HG03460 (cell line): Measurements from ENCODE around the gene STX16.

Source experiments
- ATAC-seq: cut with Tn5 transposase; IDR thresholded peaks from one replicate; pipeline ENCODE4 v1.9.1; 2021; ENCODE audit not compliant: unreplicated experiment

The STX16 gene

DNA sequence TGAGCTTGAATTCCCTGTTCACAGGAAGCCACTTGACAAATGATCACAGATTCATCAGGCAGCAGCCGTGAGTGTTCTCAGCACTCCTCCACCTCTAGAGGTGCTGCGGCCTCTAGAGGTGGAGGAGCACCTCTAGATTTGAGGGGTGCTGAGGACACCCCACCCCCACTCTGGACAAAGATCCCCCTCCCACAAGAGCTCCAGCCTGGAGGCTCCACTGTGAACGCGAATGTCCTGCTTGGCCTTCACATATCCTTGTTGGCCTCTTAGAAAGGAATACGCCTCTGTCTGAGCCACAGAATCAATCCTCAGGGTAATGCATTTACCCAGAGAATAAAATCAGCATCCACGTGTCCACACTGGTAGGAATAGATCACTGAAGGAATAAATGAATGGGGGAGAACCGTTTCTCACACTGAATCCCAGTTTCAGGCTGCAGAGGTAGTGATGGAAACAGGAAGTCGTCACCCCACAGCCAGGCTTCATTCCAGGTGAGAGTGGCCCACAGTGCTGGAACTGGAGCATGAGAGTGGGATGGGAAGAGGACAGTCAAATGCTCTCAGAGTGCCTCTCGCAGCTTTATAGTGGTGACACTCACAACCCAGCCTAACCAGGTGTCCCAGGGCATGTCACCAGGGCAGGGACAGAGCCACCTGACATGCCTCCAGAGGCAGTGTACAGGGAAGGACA, 58.1 kb downstream of the STX16 start:
- no peak for ATAC-seq

GRCh38 chr20:58709703-58710039, 58.6 kb downstream of the STX16 start:
- ATAC-seq: no peak

GRCh38 chr20:58710481-58711265, 59.6 kb downstream of the STX16 start:
- no peak for ATAC-seq

DNA sequence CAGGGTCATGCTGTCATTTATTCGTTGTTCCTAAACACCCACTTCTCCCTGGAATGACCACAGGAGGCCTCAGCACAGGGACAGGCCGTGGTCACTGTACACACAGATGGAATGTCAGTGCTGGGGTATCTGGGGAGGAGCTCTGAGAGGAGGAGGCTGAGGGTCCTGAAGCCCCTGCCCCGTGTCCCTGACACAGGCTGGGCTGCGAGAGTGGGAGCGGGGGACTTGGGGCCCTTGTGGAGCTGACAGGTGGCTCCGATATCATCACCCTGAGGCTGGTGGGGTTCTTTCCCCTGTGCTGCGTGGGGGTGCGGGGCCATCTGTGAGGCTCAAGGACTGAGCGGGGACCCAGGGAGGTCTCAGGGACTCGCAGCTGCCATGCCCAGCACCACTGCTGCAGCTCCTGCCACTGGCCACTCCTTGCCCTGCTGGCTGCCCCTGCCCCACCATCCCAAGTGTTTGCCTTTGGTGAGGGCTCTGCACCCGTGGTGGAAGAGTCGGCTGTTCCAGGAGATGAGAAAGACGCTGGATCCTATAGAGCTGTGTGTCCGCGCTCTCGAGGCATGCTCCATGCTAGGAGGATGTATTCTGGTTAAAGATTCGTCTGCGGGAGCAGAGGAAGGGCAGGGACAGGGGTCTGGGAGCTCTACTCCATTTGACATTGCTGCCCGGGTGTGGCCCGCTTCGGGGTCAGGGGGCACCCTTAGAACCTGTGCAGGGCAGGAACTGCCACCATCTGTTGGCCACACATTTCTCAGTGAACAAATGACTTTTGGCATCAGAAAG, 60.4 kb downstream of the STX16 start:
- ATAC-seq: no peak

GRCh38 chr20:58712151-58712791, 61.2 kb downstream of the STX16 start:
- no peak for ATAC-seq

- no peak for ATAC-seq
Observed at GRCh38 chr20:58712806-58713731, 62.0 kb downstream of the STX16 start.

GRCh38 chr20:58713801-58714339, 62.8 kb downstream of the STX16 start:
- no peak for ATAC-seq

- no peak for ATAC-seq
Observed at GRCh38 chr20:58714340-58714922, 63.3 kb downstream of the STX16 start.

- ATAC-seq: no peak
Observed at GRCh38 chr20:58714923-58715351, 63.9 kb downstream of the STX16 start.

GRCh38 chr20:58715391-58715800, 64.3 kb downstream of the STX16 start:
- no peak for ATAC-seq

DNA sequence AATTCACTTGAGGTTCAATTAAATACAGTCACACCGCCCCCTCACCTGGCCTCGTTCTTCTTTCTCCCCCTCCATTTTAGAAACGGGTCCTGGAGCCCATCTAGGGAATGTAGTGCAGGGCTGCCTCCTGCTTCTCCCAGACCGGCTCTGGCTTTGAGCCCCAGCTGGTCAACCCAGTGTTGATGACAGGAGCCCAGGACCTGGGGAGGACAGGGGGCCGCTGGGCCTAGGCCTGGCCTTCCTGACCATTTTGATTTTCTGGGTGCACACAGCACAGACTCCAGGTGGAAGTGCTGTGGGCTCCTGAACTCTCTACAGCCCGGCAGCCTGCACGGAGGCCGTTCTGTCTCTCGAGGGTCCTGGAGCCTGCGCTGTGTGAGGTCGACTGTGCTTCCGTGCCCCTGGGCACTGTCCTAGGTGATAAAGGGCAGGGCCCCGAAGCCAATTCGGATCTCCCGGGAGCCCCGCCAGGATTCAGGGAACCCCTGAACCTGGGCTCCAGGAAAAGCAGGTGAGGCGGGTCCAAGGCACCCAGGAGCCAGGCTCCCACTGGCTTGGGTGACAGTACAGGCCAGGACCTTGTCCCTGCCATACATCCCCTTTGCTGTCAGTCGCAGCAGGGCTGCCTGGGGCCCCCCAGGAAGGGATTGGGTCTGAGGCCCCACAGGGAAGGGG, 64.9 kb downstream of the STX16 start:
- ATAC-seq: no peak

DNA sequence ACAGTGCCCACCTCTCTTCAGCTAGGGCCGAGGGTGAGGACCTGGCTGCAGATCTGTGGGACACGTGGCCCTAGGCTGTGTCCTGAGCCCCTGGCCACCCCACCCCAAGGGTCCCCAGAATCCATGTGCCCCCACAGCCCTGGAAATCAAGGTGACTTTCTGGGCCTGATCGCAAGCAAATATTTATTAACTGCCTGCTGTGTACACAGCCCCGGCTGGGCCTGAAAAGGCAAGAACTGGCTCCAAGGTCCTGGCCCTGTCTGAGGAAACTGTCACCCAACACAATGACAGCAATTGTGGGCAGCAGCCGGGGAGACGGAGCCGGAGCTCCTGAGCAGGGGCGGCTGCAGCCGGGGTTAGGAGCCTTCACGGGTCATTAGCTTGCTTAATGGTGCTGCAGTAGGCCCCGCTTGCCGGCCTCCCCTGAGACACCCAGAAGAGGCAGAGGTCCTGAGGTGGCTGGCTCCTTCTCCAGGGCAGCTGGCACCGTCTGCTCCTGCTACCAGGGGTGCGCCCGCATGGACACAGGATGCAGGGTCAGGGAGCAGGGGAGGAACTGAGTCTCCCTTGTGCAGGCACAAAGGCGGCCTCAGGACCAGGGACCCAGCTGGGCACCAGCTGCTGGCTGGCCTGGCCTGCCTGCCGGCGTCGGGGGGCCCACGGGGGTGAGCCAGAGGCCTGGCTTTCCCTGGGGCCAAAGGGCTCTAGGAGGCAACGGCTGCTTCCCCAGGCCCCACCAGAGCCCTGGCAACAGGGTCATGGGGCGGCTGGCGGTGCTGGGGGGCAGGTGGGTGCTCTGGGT, 65.6 kb downstream of the STX16 start:
- no peak for ATAC-seq

DNA sequence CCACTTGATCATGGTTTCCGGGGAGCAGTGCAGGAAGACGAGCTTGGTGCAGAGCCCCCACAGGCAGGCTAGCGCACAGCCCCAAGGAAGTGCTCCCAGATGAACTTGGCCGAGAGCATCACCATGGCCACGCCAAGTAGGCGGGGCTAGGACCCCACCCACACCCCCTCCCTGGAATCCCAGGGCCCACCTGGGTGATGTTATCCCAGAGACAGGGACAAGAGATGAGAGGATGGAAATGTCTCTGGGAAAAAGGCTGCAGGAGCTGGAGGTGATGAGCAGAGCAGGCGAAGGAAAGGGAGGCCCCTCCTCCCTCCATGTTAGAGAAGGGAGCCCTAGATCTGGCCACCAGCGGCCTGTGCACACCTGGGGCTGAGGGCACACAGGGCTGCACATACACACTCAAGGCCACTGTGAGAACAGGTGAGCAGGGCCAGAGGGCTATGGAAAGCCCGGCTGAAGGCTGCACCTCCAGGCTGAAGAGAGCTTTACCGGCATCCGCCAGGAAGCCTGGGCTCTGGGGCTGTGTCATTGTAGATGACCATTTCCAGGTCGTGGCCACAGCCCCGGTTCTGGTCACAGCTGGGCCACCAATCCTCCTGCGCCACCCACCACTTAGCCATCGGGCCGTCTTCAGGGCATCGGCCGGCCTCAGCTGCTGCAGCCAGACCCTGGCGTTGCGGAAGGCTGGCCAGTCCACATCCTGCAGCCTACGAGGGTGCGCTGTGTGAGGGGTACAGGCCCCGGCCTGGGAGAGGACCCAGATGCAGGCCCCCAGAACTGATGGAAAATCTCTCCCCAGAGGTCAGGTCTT, 66.4 kb downstream of the STX16 start:
- ATAC-seq: no peak

GRCh38 chr20:58718121-58718563, 67.1 kb downstream of the STX16 start:
- ATAC-seq: no peak

DNA sequence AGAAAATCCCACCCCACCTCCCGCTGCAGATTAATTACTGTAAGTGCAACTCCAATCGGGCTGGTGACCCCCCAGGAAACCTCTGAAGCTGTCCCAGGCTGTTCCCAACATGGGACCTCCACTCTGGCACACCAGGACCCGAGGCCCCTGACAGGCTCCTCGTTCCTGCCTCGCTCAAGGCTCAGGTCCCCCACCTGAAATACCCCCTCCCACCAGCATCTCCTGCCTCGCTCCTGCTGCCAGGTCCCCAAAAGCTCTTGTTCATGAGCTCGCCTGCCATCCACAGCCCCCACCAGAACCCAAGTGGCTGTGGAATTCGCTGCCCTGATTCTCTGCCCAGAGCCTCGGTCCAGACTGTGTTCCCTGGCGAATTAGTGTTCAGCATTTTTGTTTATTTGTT, 67.6 kb downstream of the STX16 start:
- ATAC-seq: no peak

DNA sequence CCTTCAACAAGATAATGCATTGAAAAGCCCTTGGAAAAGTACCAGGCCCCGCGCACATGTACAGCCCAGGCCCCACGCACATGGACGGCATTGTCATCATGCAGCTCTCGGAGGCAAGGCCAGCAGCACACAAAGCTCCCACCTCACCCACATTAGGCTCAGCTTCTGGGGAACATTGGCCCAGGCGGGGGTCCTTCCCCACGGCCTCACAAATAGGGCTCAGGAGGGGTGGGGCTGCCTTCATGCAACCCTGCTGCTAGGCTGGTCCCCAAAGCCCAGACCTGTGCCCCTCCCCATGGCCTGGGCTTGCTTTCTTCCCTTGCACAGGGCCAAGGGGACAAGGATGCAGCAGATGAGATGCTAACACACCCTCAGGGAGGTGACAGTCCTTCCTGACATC, 68.2 kb downstream of the STX16 start:
- no peak for ATAC-seq

DNA sequence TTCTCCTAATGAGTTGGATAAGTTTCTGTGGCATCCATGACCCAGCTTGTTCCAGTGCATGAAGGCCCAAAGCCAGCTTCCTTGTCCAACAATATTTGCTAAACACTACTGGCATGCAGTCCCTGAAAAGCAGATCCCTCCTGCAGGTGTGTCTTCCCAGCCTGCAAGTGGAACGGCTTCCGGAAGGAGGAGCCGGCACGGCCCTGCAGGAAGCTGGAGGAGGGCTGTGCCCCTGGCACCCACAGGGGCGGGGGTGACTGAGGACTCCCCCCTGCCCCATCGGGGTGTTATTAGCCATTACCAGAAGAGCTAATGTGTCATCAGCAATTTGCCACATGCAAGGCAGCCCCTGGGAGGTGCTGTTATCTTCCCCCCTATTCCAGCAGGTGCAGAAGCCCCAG, 68.9 kb downstream of the STX16 start:
- no peak for ATAC-seq
